ENCODE measurements around the gene LLGL1.

GRCh38 chr17:18246109-18246725 lies 20.8 kb downstream of the LLGL1 start:
- no peak for TF ChIP-seq POLR2A (IDR thresholded peaks at IDR 0.05)
- TF ChIP-seq CTCF (IDR thresholded peaks at IDR 0.05): no peak

Measured in esophagus squamous epithelium (tissue), 4 donors.